ENCODE results near the gene PON1. TPM values are rescaled to one million over a fixed set of nuclear protein-coding genes. Genes with fewer than 3 reads are reported as not detected.

PON1 gene
- total and polyA plus RNA-seq, 2 donors, result 0.13 TPM; not detected in 1

DNA sequence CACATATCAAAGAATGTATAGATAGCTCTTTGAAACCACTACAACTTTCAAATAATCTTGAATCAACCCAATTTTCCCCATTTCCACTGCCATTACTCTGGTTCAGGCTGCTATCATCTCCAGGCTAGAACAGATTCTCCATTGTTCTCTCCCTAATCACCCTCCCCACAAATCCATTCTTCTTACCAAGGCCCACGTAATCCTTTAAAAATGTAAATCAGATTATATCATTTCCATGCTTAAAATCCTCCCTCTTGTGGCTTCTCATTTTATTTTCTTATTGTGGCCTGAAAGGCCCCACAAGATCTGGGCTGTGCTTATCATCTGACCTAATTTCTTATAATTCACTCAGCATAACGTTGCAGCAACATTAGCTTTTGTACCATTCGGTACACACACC lies 3.0 kb upstream of the PON1 start:
- H3K27ac ChIP-seq (ENCODE audit: low read depth), result no peak overlapping the region
- H3K4me1 ChIP-seq (ENCODE audit: insufficient read depth), result peaks cover 1% of the 10 kb centered on the region
- WGBS, result 72% methylated on average over 3 of the region's 3 CpGs
- H3K4me3 ChIP-seq (ENCODE audit: low read depth, low read length), result no peak overlapping the region
- no peak for DNase-seq (ENCODE audit: extremely low spot score)
- H3K36me3 ChIP-seq (ENCODE audit: insufficient read depth), result no peaks in the 10 kb centered on the region

DNA sequence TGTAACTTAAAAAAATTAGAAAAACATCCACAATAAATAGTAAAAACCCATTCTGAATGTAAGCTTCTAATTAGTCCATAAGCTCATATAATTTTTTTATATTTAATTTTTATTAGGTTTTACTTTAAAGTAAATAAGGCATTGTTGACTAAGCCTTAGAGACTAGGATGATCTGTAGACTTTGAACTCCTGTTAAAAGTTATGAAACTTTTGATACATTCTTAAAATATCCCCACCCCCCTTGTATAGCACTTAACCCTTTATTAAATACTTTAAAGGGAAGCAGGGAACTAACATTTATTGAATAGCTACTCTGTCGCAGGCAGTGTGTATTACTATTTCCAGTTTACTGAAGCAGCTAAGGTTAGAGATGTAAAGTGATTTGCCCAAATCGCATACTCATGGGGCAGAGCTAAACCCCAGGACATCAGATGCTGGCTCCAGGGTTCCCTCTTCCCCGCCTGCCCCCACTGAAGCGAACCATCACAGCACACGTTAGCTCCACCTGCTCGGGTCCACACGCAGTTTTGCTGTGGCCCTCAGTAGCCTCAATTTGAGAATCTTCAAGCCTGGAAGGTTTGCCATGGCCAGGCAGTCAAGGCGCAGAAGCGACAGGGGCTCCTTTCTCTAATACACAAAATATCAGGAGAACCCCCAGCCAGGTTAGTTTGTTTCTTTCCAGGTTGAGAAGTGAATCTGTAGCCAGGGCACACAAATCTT lies 762 bp downstream of the PON1 start:
- no peaks in the 10 kb centered on the region for H3K4me1 ChIP-seq (ENCODE audit: insufficient read depth)
- WGBS, result 79% methylated on average over 9 of the region's 9 CpGs
- DNase-seq (ENCODE audit: extremely low spot score), result no peak
- H3K27ac ChIP-seq (ENCODE audit: low read depth), result no peak overlapping the region
- H3K4me3 ChIP-seq (ENCODE audit: low read depth, low read length), result no peak overlapping the region
- H3K36me3 ChIP-seq (ENCODE audit: insufficient read depth), result no peaks in the 10 kb centered on the region

DNA sequence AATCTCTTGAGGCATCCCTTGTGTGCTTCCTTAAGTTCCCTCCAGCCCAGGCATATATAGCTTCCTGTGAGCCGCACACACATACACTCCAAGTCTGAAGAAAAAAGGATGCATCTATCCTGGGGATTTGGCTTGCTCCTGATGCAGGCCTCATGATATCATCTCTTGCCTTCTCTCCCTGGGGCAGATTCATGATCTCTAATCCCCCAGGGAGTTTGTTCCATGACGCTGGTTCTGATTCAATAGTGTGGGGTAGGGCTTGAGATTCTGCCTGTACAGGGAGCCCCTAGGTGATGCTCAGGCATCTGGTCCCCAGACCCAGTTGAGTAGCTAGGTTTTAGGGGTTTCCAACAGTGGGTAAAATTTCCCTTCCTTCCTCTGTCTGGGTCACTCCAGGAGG lies 1.5 kb downstream of the PON1 start:
- H3K36me3 ChIP-seq (ENCODE audit: insufficient read depth), result no peaks in the 10 kb centered on the region
- no peak for DNase-seq (ENCODE audit: extremely low spot score)
- H3K4me1 ChIP-seq (ENCODE audit: insufficient read depth), result no peaks in the 10 kb centered on the region
- 56% methylated on average over 2 of the region's 2 CpGs for WGBS
- H3K27ac ChIP-seq (ENCODE audit: low read depth), result no peak overlapping the region
- no peak overlapping the region for H3K4me3 ChIP-seq (ENCODE audit: low read depth, low read length)

DNA sequence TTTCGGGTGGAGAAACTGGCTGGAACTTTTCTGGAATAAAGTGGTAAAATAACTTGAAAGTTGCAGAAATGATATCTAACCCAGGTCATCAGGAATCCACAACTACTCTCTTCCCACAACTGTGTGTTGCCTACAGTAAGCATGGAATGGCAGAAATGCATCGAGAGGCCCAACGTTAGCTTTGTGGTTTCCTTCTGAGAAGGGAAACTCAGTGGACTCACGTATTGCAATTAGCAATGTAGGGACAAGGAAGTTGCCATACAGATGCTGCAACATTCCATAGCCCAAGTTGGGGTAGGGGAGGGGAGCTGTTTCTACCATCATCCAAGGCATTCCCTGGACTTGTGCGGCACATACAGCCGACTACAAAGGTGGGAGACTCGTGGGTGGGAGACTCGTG lies 1.9 kb downstream of the PON1 start:
- no peaks in the 10 kb centered on the region for H3K4me1 ChIP-seq (ENCODE audit: insufficient read depth)
- H3K36me3 ChIP-seq (ENCODE audit: insufficient read depth), result no peaks in the 10 kb centered on the region
- no peak overlapping the region for H3K27ac ChIP-seq (ENCODE audit: low read depth)
- no peak overlapping the region for H3K4me3 ChIP-seq (ENCODE audit: low read depth, low read length)
- DNase-seq (ENCODE audit: extremely low spot score), result no peak
- WGBS, result 87% methylated on average over 8 of the region's 8 CpGs

DNA sequence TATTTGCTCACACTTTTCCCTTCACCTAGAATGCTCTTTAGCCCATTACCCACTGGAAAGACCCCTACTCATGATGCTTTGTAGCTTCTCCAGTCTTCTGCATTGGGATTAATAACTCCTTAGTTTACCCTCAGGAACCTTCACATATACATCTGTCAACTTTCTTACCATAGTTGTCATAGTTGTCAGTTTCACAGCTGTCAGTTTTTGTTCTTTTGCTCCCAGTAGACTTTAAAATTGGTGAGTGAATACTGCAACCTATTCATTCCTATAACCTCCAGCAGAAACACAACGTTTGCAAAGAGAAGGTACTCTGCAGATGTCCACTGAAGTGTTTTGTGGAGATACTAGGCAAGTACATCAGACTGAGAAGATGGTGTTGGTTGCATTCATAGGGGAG lies 2.6 kb downstream of the PON1 start:
- H3K4me1 ChIP-seq (ENCODE audit: insufficient read depth), result no peaks in the 10 kb centered on the region
- H3K4me3 ChIP-seq (ENCODE audit: low read depth, low read length), result no peak overlapping the region
- H3K27ac ChIP-seq (ENCODE audit: low read depth), result no peak overlapping the region
- WGBS, result 76% methylated on average over 1 of the region's 1 CpG
- DNase-seq (ENCODE audit: extremely low spot score), result no peak
- H3K36me3 ChIP-seq (ENCODE audit: insufficient read depth), result no peaks in the 10 kb centered on the region

- no peak overlapping the region for H3K4me3 ChIP-seq (ENCODE audit: low read depth, low read length)
- H3K4me1 ChIP-seq (ENCODE audit: insufficient read depth), result no peaks in the 10 kb centered on the region
- DNase-seq (ENCODE audit: extremely low spot score), result no peak
- H3K27ac ChIP-seq (ENCODE audit: low read depth), result no peak overlapping the region
- no peaks in the 10 kb centered on the region for H3K36me3 ChIP-seq (ENCODE audit: insufficient read depth)
- WGBS, result 70% methylated on average over 1 of the region's 1 CpG
Observed at GRCh38 chr7:95320651-95321050, 3.7 kb downstream of the PON1 start.

DNA sequence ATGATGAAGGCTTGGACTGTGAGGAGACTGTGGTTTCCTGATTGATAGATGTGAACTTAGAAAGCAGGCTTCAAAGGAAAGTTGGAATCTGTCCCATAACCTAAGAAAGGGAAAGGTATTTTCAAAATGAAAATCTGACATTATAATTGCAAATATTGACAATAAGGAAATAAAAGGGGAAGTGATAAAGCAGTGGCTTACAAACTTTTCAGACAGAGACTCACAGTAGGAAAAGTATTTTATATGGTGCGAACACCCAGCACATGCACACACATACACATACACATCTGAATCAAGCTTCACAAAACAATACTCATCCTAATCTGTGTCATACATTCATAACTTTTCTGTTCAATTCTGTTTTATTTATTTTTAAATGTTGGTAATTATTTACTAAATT lies 4.8 kb downstream of the PON1 start:
- Histone ChIP-seq H3K4me3 (ENCODE audit: low read depth, low read length) (no peak overlapping the region), H3K4me1 (ENCODE audit: insufficient read depth) (no peaks in the 10 kb centered on the region), H3K36me3 (ENCODE audit: insufficient read depth) (no peaks in the 10 kb centered on the region), H3K27ac (ENCODE audit: low read depth) (no peak overlapping the region)
- 95% methylated on average over 1 of the region's 1 CpG for WGBS
- DNase-seq (ENCODE audit: extremely low spot score), result no peak

DNA sequence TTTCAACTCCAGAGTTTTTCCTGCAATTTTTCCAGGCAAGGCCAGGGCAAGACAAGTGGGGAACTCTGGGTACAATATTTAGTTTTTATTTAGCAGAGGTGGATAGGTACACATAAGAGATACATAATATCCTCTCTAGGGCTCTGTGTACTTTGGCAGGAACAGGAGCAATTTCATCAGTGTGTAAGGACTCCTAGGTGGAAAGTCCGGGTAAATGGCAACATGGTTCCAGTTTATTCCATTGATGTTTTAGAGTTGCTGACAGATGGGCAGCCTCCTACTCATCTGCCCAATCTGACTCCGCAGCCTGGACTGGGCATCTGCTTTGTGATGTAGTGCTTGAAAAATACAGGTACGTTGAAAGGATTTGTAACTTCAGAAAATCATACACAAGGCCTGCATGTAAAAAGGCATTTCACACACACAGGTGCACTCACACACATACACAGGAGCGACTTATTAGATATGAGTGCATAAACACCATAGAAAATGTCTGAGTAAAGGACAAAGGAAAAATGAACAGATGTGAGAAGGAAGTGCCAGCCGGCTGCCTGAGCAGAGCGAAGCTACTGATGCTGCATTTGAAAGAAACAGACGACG lies 5.7 kb downstream of the PON1 start:
- H3K36me3 ChIP-seq (ENCODE audit: insufficient read depth), result no peaks in the 10 kb centered on the region
- H3K27ac ChIP-seq (ENCODE audit: low read depth), result no peak overlapping the region
- 86% methylated on average over 8 of the region's 8 CpGs for WGBS
- no peak for DNase-seq (ENCODE audit: extremely low spot score)
- no peaks in the 10 kb centered on the region for H3K4me1 ChIP-seq (ENCODE audit: insufficient read depth)
- no peak overlapping the region for H3K4me3 ChIP-seq (ENCODE audit: low read depth, low read length)

DNA sequence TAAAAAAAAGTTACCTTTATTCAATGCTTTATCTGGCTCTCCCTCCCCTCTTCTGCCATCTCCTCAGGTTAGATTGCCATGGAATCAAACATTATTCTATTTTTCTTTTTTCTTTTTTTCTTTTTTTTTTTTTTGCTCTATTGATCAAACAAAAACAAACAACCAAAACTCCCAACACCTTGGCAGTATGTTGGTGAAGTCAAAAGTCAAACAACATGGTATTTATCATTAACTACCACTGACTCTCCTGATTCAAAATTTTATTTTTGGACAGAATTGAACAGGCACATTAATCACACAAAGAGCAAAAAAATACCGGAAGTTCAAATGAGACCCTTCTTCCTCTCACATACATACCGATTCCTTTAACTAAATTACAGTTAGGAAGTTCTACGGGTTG lies 6.4 kb downstream of the PON1 start:
- Histone ChIP-seq H3K36me3 (ENCODE audit: insufficient read depth) (no peaks in the 10 kb centered on the region), H3K27ac (ENCODE audit: low read depth) (no peak overlapping the region), H3K4me3 (ENCODE audit: low read depth, low read length) (no peak overlapping the region), H3K4me1 (ENCODE audit: insufficient read depth) (no peaks in the 10 kb centered on the region)
- DNase-seq (ENCODE audit: extremely low spot score), result no peak
- WGBS, result 84% methylated on average over 3 of the region's 3 CpGs

- H3K4me3 ChIP-seq (ENCODE audit: low read depth, low read length), result no peak overlapping the region
- H3K27ac ChIP-seq (ENCODE audit: low read depth), result no peak overlapping the region
- H3K4me1 ChIP-seq (ENCODE audit: insufficient read depth), result no peaks in the 10 kb centered on the region
- no peaks in the 10 kb centered on the region for H3K36me3 ChIP-seq (ENCODE audit: insufficient read depth)
- DNase-seq (ENCODE audit: extremely low spot score), result no peak
- 45% methylated on average over 2 of the region's 2 CpGs for WGBS
Observed at GRCh38 chr7:95317546-95317945, 6.8 kb downstream of the PON1 start.

DNA sequence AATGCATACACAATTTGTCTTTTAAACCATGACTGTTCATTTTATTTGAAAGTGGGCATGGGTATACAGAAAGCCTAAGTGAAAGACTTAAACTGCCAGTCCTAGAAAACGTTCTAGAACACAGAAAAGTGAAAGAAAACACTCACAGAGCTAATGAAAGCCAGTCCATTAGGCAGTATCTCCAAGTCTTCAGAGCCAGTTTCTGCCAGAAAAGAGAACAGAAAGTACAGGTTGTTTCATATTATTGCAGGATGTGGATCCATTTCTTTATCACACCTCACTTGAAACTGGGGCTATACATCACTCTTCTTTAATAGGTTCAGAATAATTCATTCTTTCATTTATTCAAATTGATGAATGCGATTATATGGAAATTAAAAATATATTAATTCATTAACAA lies 7.7 kb downstream of the PON1 start:
- DNase-seq (ENCODE audit: extremely low spot score), result no peak
- 77% methylated on average over 2 of the region's 2 CpGs for WGBS
- Histone ChIP-seq H3K36me3 (ENCODE audit: insufficient read depth) (no peaks in the 10 kb centered on the region), H3K4me3 (ENCODE audit: low read depth, low read length) (no peak overlapping the region), H3K4me1 (ENCODE audit: insufficient read depth) (no peaks in the 10 kb centered on the region), H3K27ac (ENCODE audit: low read depth) (no peak overlapping the region)

- Histone ChIP-seq H3K36me3 (ENCODE audit: insufficient read depth) (no peaks in the 10 kb centered on the region), H3K4me3 (ENCODE audit: low read depth, low read length) (no peak overlapping the region), H3K4me1 (ENCODE audit: insufficient read depth) (no peaks in the 10 kb centered on the region), H3K27ac (ENCODE audit: low read depth) (no peak overlapping the region)
- no peak for DNase-seq (ENCODE audit: extremely low spot score)
- 96% methylated on average over 4 of the region's 4 CpGs for WGBS
Observed at GRCh38 chr7:95312561-95312960, 11.8 kb downstream of the PON1 start.

DNA sequence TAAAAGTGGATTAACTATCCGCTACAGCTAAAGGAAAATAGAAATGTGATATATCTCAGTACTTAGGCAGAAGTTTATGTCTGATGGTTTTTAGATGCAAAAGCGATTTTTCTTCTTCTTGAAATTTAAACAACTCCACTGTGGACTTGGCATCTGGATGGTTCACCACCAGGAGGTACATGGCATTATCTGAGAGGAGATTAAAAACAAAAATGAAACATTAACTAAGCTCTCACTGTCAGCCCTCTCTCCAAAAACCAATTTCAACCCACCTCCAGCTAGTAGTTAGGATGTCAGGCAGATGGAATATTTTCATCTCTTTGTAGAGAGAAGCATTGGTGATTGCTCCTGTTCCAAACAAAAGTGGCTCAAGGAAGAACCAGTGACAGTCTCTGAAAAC lies 12.9 kb downstream of the PON1 start:
- Histone ChIP-seq H3K27ac (ENCODE audit: low read depth) (no peak overlapping the region), H3K36me3 (ENCODE audit: insufficient read depth) (no peaks in the 10 kb centered on the region), H3K4me3 (ENCODE audit: low read depth, low read length) (no peak overlapping the region), H3K4me1 (ENCODE audit: insufficient read depth) (no peaks in the 10 kb centered on the region)
- 81% methylated on average over 2 of the region's 2 CpGs for WGBS
- no peak for DNase-seq (ENCODE audit: extremely low spot score)

GRCh38 chr7:95309951-95310350 lies 14.4 kb downstream of the PON1 start:
- Histone ChIP-seq H3K36me3 (ENCODE audit: insufficient read depth) (no peaks in the 10 kb centered on the region), H3K4me3 (ENCODE audit: low read depth, low read length) (no peak overlapping the region), H3K27ac (ENCODE audit: low read depth) (no peak overlapping the region), H3K4me1 (ENCODE audit: insufficient read depth) (no peaks in the 10 kb centered on the region)
- WGBS, result 82% methylated on average over 2 of the region's 2 CpGs
- DNase-seq (ENCODE audit: extremely low spot score), result no peak
